Fibroblast of pulmonary artery (primary cell): Measurements from ENCODE around the gene TMOD1.

Experiments used
- DNase-seq: peaks from one replicate; pipeline ENCODE4 v3.0.0-alpha.2; 2010; ENCODE audit warnings: low read depth
- H3K4me3 ChIP-seq: replicated peaks from 2 replicates; pipeline ENCODE4 v1.5.1; 2011; ENCODE audit warnings: low read depth, mild to moderate bottlenecking, control low read depth, low read length, moderate library complexity
- CTCF ChIP-seq: IDR thresholded peaks from 2 replicates; pipeline ENCODE4 v1.5.1; 2011; ENCODE audit warnings: mild to moderate bottlenecking, control low read depth, low read length, inconsistent platforms; ENCODE audit errors: missing control alignments

TMOD1 gene

GRCh38 chr9:97511655-97512427, 10.4 kb downstream of the TMOD1 start:
- H3K4me3 ChIP-seq = no peak overlapping the region
- TF ChIP-seq CTCF = no peak
- no peak for DNase-seq

- no peak overlapping the region for H3K4me3 ChIP-seq
- TF ChIP-seq CTCF = no peak
- DNase-seq = no peak
Measured at GRCh38 chr9:97512966-97513560, 11.6 kb downstream of the TMOD1 start.

- no peak overlapping the region for H3K4me3 ChIP-seq
- no peak for TF ChIP-seq CTCF
- no peak for DNase-seq
Measured at GRCh38 chr9:97514531-97514930, 13.1 kb downstream of the TMOD1 start.

GRCh38 chr9:97515662-97516061, 14.2 kb downstream of the TMOD1 start:
- TF ChIP-seq CTCF = no peak

DNA sequence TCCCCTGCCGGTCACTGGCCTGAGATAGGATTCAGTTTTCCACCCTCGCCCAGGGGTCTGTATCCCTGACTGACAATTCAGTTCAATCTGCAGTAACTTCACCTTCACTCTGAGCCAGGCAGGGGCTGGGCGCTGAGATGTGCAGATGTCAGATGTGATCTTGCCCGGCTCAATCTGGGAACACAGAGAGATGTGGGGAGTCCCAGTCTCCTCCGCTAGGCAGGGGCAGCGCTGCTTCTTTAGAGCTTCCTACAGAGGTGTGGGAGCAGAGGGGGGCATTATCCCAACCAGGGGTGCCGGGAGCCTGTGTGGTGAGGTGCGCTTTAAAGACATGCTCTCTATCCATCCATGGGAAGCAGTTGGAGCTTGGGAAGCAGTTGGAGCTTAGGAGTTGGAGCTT, 14.6 kb downstream of the TMOD1 start:
- no peak for TF ChIP-seq CTCF
- no peak overlapping the region for H3K4me3 ChIP-seq
- no peak for DNase-seq

More at GRCh38 chr9:97515662-97516061, 14.2 kb downstream of the TMOD1 start:
- H3K4me3 ChIP-seq = no peak overlapping the region
- no peak for DNase-seq

GRCh38 chr9:97517331-97518089, 16.0 kb downstream of the TMOD1 start:
- no peak overlapping the region for H3K4me3 ChIP-seq
- no peak for TF ChIP-seq CTCF
- no peak for DNase-seq
